Thymus (tissue), 11 donors: ENCODE measurements around the gene NEXMIF. TPM values are rescaled to one million over a fixed set of nuclear protein-coding genes. Genes with fewer than 3 reads are reported as not detected.
"Not testable (repeated sequence)": the region's sequence is repeated elsewhere in the genome, so short reads cannot be mapped to it uniquely, and the experiment has no call there.

Experiments
- DNase-seq, 9 donors: peaks; one replicate each; pipeline ENCODE4 v3.0.0-alpha.2; 2013; ENCODE audit warnings: low spot score in 9 of 9, low read depth in 6 of 9, missing footprints in 1 of 9
- H3K27ac ChIP-seq, 2 donors: one replicate each; pipeline ENCODE4 v1.5.1; 2013; ENCODE audit warnings: control low read depth in 1 of 2, low read depth in 1 of 2, low read length in 1 of 2, mild to moderate bottlenecking in 1 of 2, moderate library complexity in 1 of 2
- H3K27me3 ChIP-seq, 2 donors: one replicate each; pipeline ENCODE4 v1.5.1; 2013; ENCODE audit warnings: low read length in 1 of 2; ENCODE audit not compliant: control insufficient read depth in 2 of 2, insufficient read depth in 1 of 2
- H3K36me3 ChIP-seq, 2 donors: one replicate each; pipeline ENCODE4 v1.5.1; 2013; ENCODE audit warnings: low read length in 1 of 2, mild to moderate bottlenecking in 1 of 2, moderate library complexity in 1 of 2; ENCODE audit not compliant: control insufficient read depth in 2 of 2, insufficient read depth in 2 of 2
- H3K4me1 ChIP-seq, 2 donors: one replicate each; pipeline ENCODE4 v1.5.1; 2013; ENCODE audit warnings: low read length in 2 of 2; ENCODE audit not compliant: control insufficient read depth in 2 of 2, insufficient read depth in 2 of 2
- H3K4me3 ChIP-seq, 2 donors: one replicate each; pipeline ENCODE4 v1.5.1; 2013; ENCODE audit warnings: low read length in 2 of 2, control low read depth in 1 of 2, mild to moderate bottlenecking in 1 of 2
- H3K9me3 ChIP-seq, 2 donors: one replicate each; pipeline ENCODE4 v1.5.1; 2013; ENCODE audit warnings: low read length in 1 of 2, mild to moderate bottlenecking in 1 of 2; ENCODE audit not compliant: control insufficient read depth in 2 of 2, insufficient read depth in 1 of 2
- WGBS: extraction: QIAGEN DNeasy Blood & Tissue Kit; methylation state at CpG from one replicate; pipeline ENCODE4 v1.1.7; 2013; 5-methylcytosine and 5-hydroxymethylcytosine counted together
- polyA plus RNA-seq: library from polyadenylated mRNA; stranded (reverse); fragments of 200-250 nt; gene quantifications from one replicate; pipeline ENCODE4 v1.2.3, GENCODE V29; 2013
- total RNA-seq: library from RNA; stranded (reverse); fragments of 120-200 nt; gene quantifications from one replicate; pipeline ENCODE4 v1.2.4, GENCODE V29; 2013
- donor health status: healthy.

The NEXMIF gene
- total and polyA plus RNA-seq, 2 donors: 0.05 to 0.11 TPM

DNA sequence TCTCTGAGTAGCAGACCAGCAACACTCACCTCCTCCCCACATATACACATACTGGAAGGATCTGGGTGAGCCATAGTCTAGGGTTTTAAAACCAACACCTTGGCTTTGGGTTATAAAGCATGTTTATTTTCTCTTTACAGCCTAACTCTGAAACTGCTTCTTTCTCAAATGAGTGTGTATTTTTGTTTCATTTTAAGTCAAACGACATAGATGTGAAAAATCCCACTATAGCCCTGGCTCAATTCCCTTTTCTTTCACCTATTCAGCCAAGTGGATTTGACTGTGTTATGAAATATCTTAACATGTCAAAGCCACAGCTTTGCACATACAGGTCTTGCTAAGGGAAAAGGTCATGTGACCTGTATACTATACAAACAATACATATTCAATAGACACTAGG lies 13.8 kb downstream of the NEXMIF start:
- no peak overlapping the region for H3K27ac ChIP-seq
- no peaks in the 10 kb centered on the region for H3K36me3 ChIP-seq
- DNase-seq: no peak
- H3K4me3 ChIP-seq: no peak overlapping the region
- no peaks in the 10 kb centered on the region for H3K27me3 ChIP-seq
- WGBS: 90% methylated on average over 1 of the region's 1 CpG
- peaks cover 0 to 3% of the 10 kb centered on the region in 2 donors for H3K9me3 ChIP-seq
- H3K4me1 ChIP-seq: no peaks in the 10 kb centered on the region

DNA sequence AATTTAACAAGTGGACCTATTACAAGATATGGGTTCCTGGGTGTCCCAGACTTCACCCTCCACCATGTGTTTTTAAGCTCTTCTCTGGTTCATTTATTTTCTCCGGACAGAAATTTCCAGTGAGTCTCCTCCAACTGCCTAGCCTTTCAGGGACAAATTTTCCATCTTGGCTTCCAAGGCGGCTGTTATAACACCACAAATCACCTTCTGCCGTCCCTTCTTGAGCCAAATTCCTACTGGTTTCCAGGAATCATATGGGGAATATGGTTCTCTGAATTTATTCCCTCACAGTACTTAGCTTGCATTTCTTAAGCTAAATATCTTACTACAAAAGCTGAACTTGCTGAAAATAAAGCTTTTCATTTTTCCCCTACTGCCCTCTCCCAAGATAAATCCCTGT lies 18.8 kb downstream of the NEXMIF start:
- no peak for DNase-seq
- Histone ChIP-seq H3K9me3 (peaks cover 0 to 3% of the 10 kb centered on the region in 2 donors), H3K4me3 (no peak overlapping the region), H3K27ac (no peak overlapping the region), H3K27me3 (no peaks in the 10 kb centered on the region), H3K4me1 (no peaks in the 10 kb centered on the region), H3K36me3 (no peaks in the 10 kb centered on the region)
- 91% methylated on average over 3 of the region's 3 CpGs for WGBS

DNA sequence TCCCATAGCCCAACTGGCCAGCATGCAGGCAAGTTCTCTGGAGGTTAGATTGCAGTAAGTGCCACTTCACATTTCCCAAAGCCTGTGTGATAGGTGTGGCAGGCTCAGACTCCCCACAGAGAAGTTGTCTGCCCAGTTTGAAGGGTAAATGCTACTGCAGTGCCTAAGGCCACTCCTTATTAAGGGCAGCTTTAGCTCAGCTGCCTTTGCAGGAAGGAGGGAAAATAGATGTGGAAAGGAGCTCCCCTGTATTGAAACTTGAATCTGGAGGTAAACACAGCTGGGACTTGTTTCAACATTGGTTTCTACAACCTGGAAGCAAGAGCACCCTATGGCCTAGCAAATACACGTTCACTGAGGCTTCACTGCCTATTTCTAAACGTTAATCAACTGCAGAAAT lies 22.4 kb downstream of the NEXMIF start:
- Histone ChIP-seq H3K27ac (no peak overlapping the region), H3K9me3 (peaks cover 0 to 3% of the 10 kb centered on the region in 2 donors), H3K4me3 (no peak overlapping the region), H3K27me3 (no peaks in the 10 kb centered on the region), H3K36me3 (no peaks in the 10 kb centered on the region), H3K4me1 (no peaks in the 10 kb centered on the region)
- 62% methylated on average over 2 of the region's 2 CpGs for WGBS
- DNase-seq: no peak

DNA sequence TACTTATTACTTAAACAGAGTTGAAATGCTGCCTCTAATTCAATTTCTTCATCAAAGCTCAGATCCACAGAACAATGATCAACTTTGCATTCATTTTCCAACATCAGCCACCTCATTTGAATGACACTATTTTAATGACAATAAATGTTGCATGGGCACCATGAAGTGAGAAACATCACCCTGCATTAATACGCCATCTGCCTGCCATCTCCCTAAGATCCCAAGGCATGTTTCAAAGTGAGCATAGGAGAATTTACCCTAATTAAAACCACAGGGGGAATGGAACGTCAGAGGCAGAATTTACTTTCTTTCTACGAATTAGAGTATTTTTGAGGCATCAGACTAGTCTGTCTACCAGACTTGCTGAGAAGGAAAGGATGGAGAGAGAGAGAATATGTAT lies 32.7 kb downstream of the NEXMIF start:
- Histone ChIP-seq H3K9me3 (no peaks in the 10 kb centered on the region), H3K27me3 (no peaks in the 10 kb centered on the region), H3K36me3 (no peaks in the 10 kb centered on the region), H3K4me1 (no peaks in the 10 kb centered on the region), H3K4me3 (no peak overlapping the region), H3K27ac (no peak overlapping the region)
- no peak for DNase-seq
- 89% methylated on average over 3 of the region's 3 CpGs for WGBS

DNA sequence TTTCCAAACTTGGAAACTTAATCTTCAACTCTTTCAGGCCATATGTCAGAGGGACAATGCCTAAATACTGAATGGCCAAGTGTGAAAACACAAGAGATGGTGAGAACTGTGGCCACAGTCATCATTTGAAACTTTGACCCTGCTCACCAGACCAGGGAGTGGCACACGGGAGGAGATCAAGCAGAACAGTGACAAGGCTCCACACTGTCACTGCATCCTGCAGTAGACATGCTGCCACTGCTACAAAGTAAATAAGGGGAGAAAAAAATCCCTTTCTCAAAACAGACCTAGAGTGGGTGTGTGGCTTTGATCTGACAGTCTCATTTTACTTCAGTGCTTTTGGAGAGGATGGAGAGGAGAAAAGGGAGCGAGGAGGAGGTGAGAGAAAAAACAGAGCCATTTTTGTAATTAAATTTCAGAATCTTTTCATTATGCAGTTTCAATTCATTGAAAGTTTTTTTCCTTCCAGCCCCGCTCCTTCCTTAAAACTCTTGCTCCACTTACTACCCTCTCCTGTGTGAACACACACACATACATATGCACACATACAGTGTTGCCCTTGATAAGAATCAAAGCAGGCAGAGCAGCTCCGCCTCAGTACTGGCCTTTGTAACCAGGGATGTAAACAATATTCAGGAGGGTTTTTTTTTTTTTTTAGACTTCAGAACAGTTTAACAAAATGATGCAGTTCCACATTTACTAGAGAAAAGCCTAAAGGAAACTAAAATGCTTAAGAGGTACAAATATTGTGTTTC lies 34.4 kb downstream of the NEXMIF start:
- Histone ChIP-seq H3K4me3 (no peak overlapping the region), H3K4me1 (no peaks in the 10 kb centered on the region), H3K27me3 (no peaks in the 10 kb centered on the region), H3K9me3 (no peaks in the 10 kb centered on the region), H3K36me3 (no peaks in the 10 kb centered on the region), H3K27ac (no peak overlapping the region)
- WGBS: 69% methylated on average over 4 of the region's 4 CpGs
- no peak for DNase-seq

DNA sequence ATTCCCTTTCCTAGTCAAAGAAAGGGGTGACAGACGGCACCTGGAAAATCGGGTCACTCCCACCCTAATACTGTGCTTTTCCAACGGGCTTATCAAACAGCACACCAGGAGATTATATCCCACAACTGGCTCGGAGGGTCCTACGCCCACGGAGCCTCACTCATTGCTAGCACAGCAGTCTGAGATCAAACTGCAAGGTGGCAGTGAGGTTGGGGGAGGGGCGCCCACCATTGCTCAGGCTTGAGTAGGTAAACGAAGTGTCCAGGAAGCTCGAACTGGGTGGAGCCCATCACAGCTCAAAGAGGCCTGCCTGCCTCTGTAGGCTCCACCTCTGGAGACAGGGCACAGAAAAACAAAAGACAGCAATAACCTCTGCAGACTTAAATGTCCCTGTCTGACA lies 42.9 kb downstream of the NEXMIF start:
- 93% methylated on average over 9 of the region's 9 CpGs for WGBS
- H3K4me3 ChIP-seq, H3K9me3 ChIP-seq, H3K4me1 ChIP-seq, DNase-seq, H3K36me3 ChIP-seq, H3K27ac ChIP-seq, H3K27me3 ChIP-seq: not testable (repeated sequence)

DNA sequence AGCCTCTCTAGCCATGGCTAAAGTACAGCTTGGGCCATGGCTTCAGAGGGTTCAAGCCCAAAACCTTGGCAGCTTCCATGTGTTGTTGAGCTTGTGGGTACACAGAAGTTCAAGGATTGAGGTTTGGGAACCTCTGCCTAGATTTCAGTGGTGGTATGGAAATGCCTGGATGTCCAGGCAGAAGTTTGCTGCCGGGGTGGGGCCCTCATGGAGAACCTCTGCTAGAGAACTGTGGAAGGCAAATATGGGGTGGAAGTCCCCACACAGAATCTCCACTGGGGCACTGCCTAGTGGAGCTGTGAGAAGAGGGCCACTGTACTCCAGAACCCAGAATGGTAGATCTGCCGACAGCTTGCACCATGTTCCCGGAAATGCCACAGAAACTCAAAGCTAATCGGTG lies 59.5 kb downstream of the NEXMIF start:
- no peaks in the 10 kb centered on the region for H3K36me3 ChIP-seq
- no peaks in the 10 kb centered on the region for H3K4me1 ChIP-seq
- 95% methylated on average over 4 of the region's 4 CpGs for WGBS
- peaks cover 0 to 6% of the 10 kb centered on the region in 2 donors for H3K9me3 ChIP-seq
- DNase-seq: no peak
- no peak overlapping the region for H3K27ac ChIP-seq
- H3K4me3 ChIP-seq: no peak overlapping the region
- no peaks in the 10 kb centered on the region for H3K27me3 ChIP-seq

DNA sequence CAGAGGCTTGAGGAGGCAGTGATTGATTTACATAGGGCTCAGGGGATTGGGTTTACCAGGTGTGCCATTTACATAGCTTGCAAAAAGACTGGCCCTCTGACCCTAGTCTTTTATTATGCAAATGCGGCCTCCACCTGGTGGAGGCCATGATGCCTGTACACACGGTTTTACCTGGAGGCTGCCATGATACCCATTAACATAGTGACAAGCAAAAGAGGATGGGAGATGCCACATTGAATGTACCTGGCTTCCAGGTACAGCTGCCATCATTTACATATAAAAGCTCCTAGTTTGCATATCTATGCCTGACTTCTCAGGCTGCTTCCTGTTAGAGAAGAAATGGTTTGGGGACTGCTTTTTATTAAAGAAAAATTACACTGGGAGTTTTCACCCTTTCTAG lies 72.0 kb downstream of the NEXMIF start:
- no peak overlapping the region for H3K27ac ChIP-seq
- WGBS: 89% methylated on average over 2 of the region's 2 CpGs
- H3K9me3 ChIP-seq: peaks cover 0 to 17% of the 10 kb centered on the region in 2 donors
- H3K4me1 ChIP-seq: no peaks in the 10 kb centered on the region
- no peak for DNase-seq
- no peaks in the 10 kb centered on the region for H3K36me3 ChIP-seq
- no peak overlapping the region for H3K4me3 ChIP-seq
- no peaks in the 10 kb centered on the region for H3K27me3 ChIP-seq

DNA sequence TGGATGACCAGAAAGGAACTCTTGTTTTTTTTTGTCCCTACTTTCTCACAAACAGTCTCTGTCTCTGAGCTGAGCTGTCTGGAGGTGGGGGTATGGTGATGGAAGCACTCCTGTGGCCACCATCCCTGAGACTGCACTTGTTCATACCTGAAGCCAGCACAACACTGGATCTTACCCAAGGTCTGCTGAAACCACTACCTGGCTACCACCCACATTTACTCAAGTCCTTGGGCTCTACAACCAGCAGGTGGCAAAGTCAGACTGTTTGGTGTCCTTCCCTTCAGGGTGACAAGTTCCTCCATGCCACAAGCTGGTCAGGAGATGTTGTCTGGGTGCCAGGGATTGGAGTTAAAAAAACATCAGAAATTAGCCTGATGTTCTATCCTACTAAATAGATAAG lies 89.7 kb downstream of the NEXMIF start:
- Histone ChIP-seq H3K4me3 (no peak overlapping the region), H3K36me3 (no peaks in the 10 kb centered on the region), H3K9me3 (no peaks in the 10 kb centered on the region), H3K27ac (no peak overlapping the region), H3K27me3 (no peaks in the 10 kb centered on the region), H3K4me1 (no peaks in the 10 kb centered on the region)
- no peak for DNase-seq
